Sciatic nerve (tissue), 2 donors: ENCODE data around the gene VPS41. TPM values are rescaled to one million over a fixed set of nuclear protein-coding genes. Genes with fewer than 3 reads are reported as not detected.
"Not testable (repeated sequence)": the region's sequence is repeated elsewhere in the genome, so short reads cannot be mapped to it uniquely, and the experiment has no call there.

ENCODE experiments used
- ATAC-seq: fragments of 200-7000 bp; cut with Tn5 transposase; one replicate; pipeline ENCODE4 v1.9.1; 2020; ENCODE audit warnings: mild to moderate bottlenecking, moderate library complexity
- DNase-seq: peaks from one replicate; pipeline ENCODE4 v3.0.0-alpha.2; 2020; ENCODE audit warnings: low spot score
- intact Hi-C: fragments of 100-400 bp; cut with DNase I; formaldehyde crosslinking; loops from one replicate; pipeline ENCODE4 v1.14.2; 2022
- total RNA-seq: library from RNA; stranded (reverse); fragmentation: NEBNext Ultra II Directional; extraction: Animal tissue kit (Norgen Biotek cat#: 25700); gene quantifications from one replicate; pipeline ENCODE4 v1.2.1, GENCODE V29; 2021
- donor health status: DM: no; HTN: no; CAD: no.
- donor health status: DM: no; HTN: no; CAD: no.

The VPS41 gene
- total RNA-seq, 1 donor from 2014 or later = 91.5 TPM

GRCh38 chr7:38863601-38864291 is 45.2 kb downstream of the VPS41 start:
- intact Hi-C loops = no loop called here
- no peak for ATAC-seq
- no peak for DNase-seq

- ATAC-seq = no peak
- intact Hi-C loops = no loop called here
- DNase-seq = no peak
Measured at GRCh38 chr7:38862666-38863065, 46.3 kb downstream of the VPS41 start.

- no peak for DNase-seq
- ATAC-seq = no peak
- intact Hi-C loops = no loop called here
Measured at GRCh38 chr7:38858259-38858884, 50.6 kb downstream of the VPS41 start.

- no peak for ATAC-seq
- DNase-seq = no peak
- intact Hi-C loops = no loop called here
Measured at GRCh38 chr7:38855867-38856266, 53.1 kb downstream of the VPS41 start.

GRCh38 chr7:38855386-38855785 is 53.6 kb downstream of the VPS41 start:
- no peak for ATAC-seq
- no peak for DNase-seq
- intact Hi-C loops = no loop called here

- ATAC-seq, DNase-seq, intact Hi-C loops: not testable (repeated sequence)
Measured at GRCh38 chr7:38854947-38855346, 54.0 kb downstream of the VPS41 start.

- ATAC-seq (no peak), DNase-seq (no peak)
- intact Hi-C loops = no loop called here
Measured at GRCh38 chr7:38851321-38851720, 57.7 kb downstream of the VPS41 start.

GRCh38 chr7:38846280-38846679 is 62.7 kb downstream of the VPS41 start:
- no peak for DNase-seq
- intact Hi-C loops = no loop called here
- ATAC-seq = no peak

GRCh38 chr7:38844952-38845563 is 63.9 kb downstream of the VPS41 start:
- ATAC-seq (no peak), DNase-seq (no peak)
- intact Hi-C loops = no loop called here

- no peak for ATAC-seq
- no peak for DNase-seq
- intact Hi-C loops = no loop called here
Measured at GRCh38 chr7:38842746-38843145, 66.2 kb downstream of the VPS41 start.

- intact Hi-C loops = no loop called here
- DNase-seq = no peak
- ATAC-seq = no peak
Measured at GRCh38 chr7:38840736-38841460, 68.1 kb downstream of the VPS41 start.

GRCh38 chr7:38839851-38840250 is 69.1 kb downstream of the VPS41 start:
- no peak for ATAC-seq
- intact Hi-C loops = no loop called here
- DNase-seq = no peak

- ATAC-seq (no peak), DNase-seq (no peak)
- intact Hi-C loops = no loop called here
Measured at GRCh38 chr7:38838725-38839385, 70.1 kb downstream of the VPS41 start.

- intact Hi-C loops = no loop called here
- DNase-seq (no peak), ATAC-seq (no peak)
Measured at GRCh38 chr7:38834357-38834756, 74.6 kb downstream of the VPS41 start.

GRCh38 chr7:38833329-38833728 is 75.7 kb downstream of the VPS41 start:
- ATAC-seq (no peak), DNase-seq (no peak)
- intact Hi-C loops = no loop called here

- intact Hi-C loops = no loop called here
Measured at GRCh38 chr7:38831259-38831996, 77.6 kb downstream of the VPS41 start.

GRCh38 chr7:38830826-38831225 is 78.2 kb downstream of the VPS41 start:
- DNase-seq (no peak), ATAC-seq (no peak)
- intact Hi-C loops = no loop called here

More at GRCh38 chr7:38831259-38831996, 77.6 kb downstream of the VPS41 start:
- DNase-seq = no peak
- ATAC-seq = peak; percentile 80

- intact Hi-C loops = no loop called here
- DNase-seq = no peak
- ATAC-seq = no peak
Measured at GRCh38 chr7:38829488-38830165, 79.4 kb downstream of the VPS41 start.
